CD4-positive, alpha-beta T cell treated with Interleukin-4 for 4 hours (primary cell): ENCODE data around the gene MTHFS.

Experiments used
- DNase-seq: peaks from one replicate; pipeline ENCODE4 v3.0.0-alpha.2; 2020

The MTHFS gene

GRCh38 chr15:79874242-79874641, 22.6 kb downstream of the MTHFS start:
- DNase-seq = no peak

GRCh38 chr15:79872358-79873017, 24.3 kb downstream of the MTHFS start:
- DNase-seq = peak; percentile 39

GRCh38 chr15:79868554-79868953, 28.3 kb downstream of the MTHFS start:
- DNase-seq = no peak

- DNase-seq = no peak
Measured at GRCh38 chr15:79863886-79864285, 32.9 kb downstream of the MTHFS start.

- DNase-seq = no peak
Measured at GRCh38 chr15:79862191-79862590, 34.6 kb downstream of the MTHFS start.

GRCh38 chr15:79860661-79861060, 36.2 kb downstream of the MTHFS start:
- DNase-seq = no peak

GRCh38 chr15:79858469-79858868, 38.3 kb downstream of the MTHFS start:
- DNase-seq = no peak

- peak; percentile 64 for DNase-seq
Measured at GRCh38 chr15:79853492-79854328, 43.1 kb downstream of the MTHFS start.

- no peak for DNase-seq
Measured at GRCh38 chr15:79849789-79850188, 47.0 kb downstream of the MTHFS start.

- no peak for DNase-seq
Measured at GRCh38 chr15:79846539-79846938, 50.3 kb downstream of the MTHFS start.

GRCh38 chr15:79844221-79844620, 52.6 kb downstream of the MTHFS start:
- no peak for DNase-seq

GRCh38 chr15:79837846-79838245, 59.0 kb downstream of the MTHFS start:
- no peak for DNase-seq

- no peak for DNase-seq
Measured at GRCh38 chr15:79834495-79834894, 62.3 kb downstream of the MTHFS start.

- no peak for DNase-seq
Measured at GRCh38 chr15:79832367-79833120, 64.3 kb downstream of the MTHFS start.

- DNase-seq = no peak
Measured at GRCh38 chr15:79831604-79832003, 65.2 kb downstream of the MTHFS start.

GRCh38 chr15:79829950-79830349, 66.9 kb downstream of the MTHFS start:
- DNase-seq = no peak

- no peak for DNase-seq
Measured at GRCh38 chr15:79828447-79828846, 68.4 kb downstream of the MTHFS start.

- no peak for DNase-seq
Measured at GRCh38 chr15:79826800-79827199, 70.0 kb downstream of the MTHFS start.

GRCh38 chr15:79824136-79824701, 72.6 kb downstream of the MTHFS start:
- no peak for DNase-seq

GRCh38 chr15:79820820-79821219, 76.0 kb downstream of the MTHFS start:
- no peak for DNase-seq

GRCh38 chr15:79820176-79820575, 76.6 kb downstream of the MTHFS start:
- DNase-seq = no peak

- DNase-seq = no peak
Measured at GRCh38 chr15:79816571-79816970, 80.2 kb downstream of the MTHFS start.

- no peak for DNase-seq
Measured at GRCh38 chr15:79815468-79815867, 81.3 kb downstream of the MTHFS start.
